ENCODE data around the gene LIME1.

DNA sequence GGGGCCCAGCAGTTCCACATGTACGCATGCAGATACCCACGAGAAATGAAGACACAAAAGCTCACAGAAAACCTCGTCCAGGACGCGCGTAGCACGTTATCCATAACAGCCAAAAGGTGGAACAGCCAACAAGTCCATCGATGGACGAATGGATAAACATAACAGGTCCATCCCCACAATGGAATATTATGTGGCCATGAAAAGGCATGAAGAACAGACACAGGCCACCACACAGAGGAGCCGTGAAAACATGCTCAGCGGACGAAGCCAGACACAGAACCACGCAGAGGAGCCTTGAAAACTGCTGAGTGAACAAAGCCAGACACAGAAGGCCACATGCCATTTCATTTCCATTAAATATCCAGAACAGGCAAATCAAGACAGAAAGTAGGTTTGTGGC lies 41.1 kb downstream of the LIME1 start:
- no peak for TF ChIP-seq CTCF (conservative IDR thresholded peaks at IDR 0.05; ENCODE audit: low read length)
- no peak for TF ChIP-seq EZH2phosphoT487 (IDR thresholded peaks at IDR 0.05; ENCODE audit: borderline replicate concordance, low read depth, low read length)

Data from OCI-LY7 (cell line).